ENCODE data around the gene TSPAN2. TPM values are rescaled to one million over a fixed set of nuclear protein-coding genes. Genes with fewer than 3 reads are reported as not detected.

The TSPAN2 gene
- total and polyA plus RNA-seq, 2 donors (not counting 3 experiments of a cell fraction or from before 2014, with no cell fraction given), result 1.5 to 5.0 TPM

DNA sequence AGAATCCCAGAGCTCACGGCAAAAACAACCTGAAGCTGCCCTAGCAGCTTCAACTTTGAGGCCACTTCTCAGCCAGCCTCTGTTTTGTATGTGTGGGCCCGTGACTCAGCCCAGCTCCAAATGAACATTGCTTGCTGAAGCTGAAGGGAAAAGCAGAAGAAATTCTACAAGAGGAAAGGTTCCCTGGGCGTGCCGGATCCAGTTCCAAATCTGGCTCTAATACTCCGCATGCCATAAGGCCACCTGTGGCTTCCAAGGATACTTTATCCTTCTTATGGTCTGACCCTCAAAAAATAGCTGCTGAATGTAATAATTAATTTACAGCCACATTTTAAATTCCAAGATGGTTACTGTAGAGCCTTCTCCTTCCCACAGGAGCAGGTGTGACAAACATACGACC lies 24.3 kb downstream of the TSPAN2 start:
- Histone ChIP-seq H3K27ac (ENCODE audit: insufficient read depth, low read depth, low read length) (no peak overlapping the region), H3K4me1 (ENCODE audit: control insufficient read depth, extremely low read depth, insufficient read depth, low read length) (peaks cover 19% of the 10 kb centered on the region), H2AFZ (ENCODE audit: low read depth, low read length) (no peak overlapping the region), H3K9ac (replicated peaks; ENCODE audit: extremely low read depth, insufficient read depth, low read length) (no peak overlapping the region), H3K4me3 (replicated peaks in 1 of 3; ENCODE audit: insufficient read depth in 1 of 3, low read depth in 1 of 3, low read length in 3 of 3) (no peak overlapping the region), H3K27me3 (ENCODE audit: control insufficient read depth in 2 of 2, insufficient read depth in 2 of 2, low read length in 2 of 2) (no peaks in the 10 kb centered on the region), H3K4me2 (ENCODE audit: insufficient read depth, low read length) (no peak overlapping the region), H3K79me2 (ENCODE audit: control insufficient read depth, insufficient read depth, low read length) (no peaks in the 10 kb centered on the region), H3K9me1 (replicated peaks; ENCODE audit: control insufficient read depth, extremely low read depth, insufficient read depth, low read length) (no peaks in the 10 kb centered on the region), H3K36me3 (ENCODE audit: control insufficient read depth in 2 of 2, extremely low read depth in 1 of 2, insufficient read depth in 2 of 2, low read length in 2 of 2) (no peaks in the 10 kb centered on the region), H3K9me3 (replicated peaks; ENCODE audit: control insufficient read depth, insufficient read depth, low read length) (no peaks in the 10 kb centered on the region), H4K20me1 (replicated peaks; ENCODE audit: control insufficient read depth, extremely low read depth, insufficient read depth, low read length) (no peaks in the 10 kb centered on the region)
- CTCF ChIA-PET, result interaction anchor here (0.7 to 1.9 kb wide), 7 partner anchors 8 to 73 kb away, joined by 3 to 6 read pairs (median 3); no protein-coding TSS in a partner anchor
- intact Hi-C loops (cut with micrococcal nuclease) (loop anchor here (10.0 kb wide), 2 partner anchors 310 to 390 kb away; partner anchors contain the start of genes CSDE1 and DENND2C), dilution Hi-C loops (cut with MboI; ENCODE audit: extremely low pct_ligation_motif_present, low sequenced_read_pairs) (no loop called here)
- FAIRE-seq, result no peak
- DNase-seq (ENCODE audit: low read depth, low spot score), result no peak
- POLR2A ChIA-PET, result no interaction called here
- BruUV-seq (replicated peaks), result no TSS peak
- no peak for TF ChIP-seq POLR2A (IDR thresholded peaks at IDR 0.05; ENCODE audit: low read depth, low read length)
- TF ChIP-seq MYC (IDR thresholded peaks at IDR 0.05; ENCODE audit: low read depth, low read length), result no peak
- no peak for TF ChIP-seq GATA2 (IDR thresholded peaks at IDR 0.05; ENCODE audit: insufficient read depth, insufficient read length, low read depth, low read length)
- TF ChIP-seq, protein P1, sequence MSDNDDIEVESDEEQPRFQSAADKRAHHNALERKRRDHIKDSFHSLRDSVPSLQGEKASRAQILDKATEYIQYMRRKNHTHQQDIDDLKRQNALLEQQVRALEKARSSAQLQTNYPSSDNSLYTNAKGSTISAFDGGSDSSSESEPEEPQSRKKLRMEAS (IDR thresholded peaks at IDR 0.05; ENCODE audit: insufficient read depth, insufficient read length), result no peak
- TF ChIP-seq POLR2AphosphoS5 (IDR thresholded peaks at IDR 0.05; ENCODE audit: insufficient read depth, low read depth, low read length), result no peak
- TF ChIP-seq FOS (IDR thresholded peaks at IDR 0.05; ENCODE audit: borderline replicate concordance, insufficient read depth, low read length), result no peak
- TF ChIP-seq, protein P2, sequence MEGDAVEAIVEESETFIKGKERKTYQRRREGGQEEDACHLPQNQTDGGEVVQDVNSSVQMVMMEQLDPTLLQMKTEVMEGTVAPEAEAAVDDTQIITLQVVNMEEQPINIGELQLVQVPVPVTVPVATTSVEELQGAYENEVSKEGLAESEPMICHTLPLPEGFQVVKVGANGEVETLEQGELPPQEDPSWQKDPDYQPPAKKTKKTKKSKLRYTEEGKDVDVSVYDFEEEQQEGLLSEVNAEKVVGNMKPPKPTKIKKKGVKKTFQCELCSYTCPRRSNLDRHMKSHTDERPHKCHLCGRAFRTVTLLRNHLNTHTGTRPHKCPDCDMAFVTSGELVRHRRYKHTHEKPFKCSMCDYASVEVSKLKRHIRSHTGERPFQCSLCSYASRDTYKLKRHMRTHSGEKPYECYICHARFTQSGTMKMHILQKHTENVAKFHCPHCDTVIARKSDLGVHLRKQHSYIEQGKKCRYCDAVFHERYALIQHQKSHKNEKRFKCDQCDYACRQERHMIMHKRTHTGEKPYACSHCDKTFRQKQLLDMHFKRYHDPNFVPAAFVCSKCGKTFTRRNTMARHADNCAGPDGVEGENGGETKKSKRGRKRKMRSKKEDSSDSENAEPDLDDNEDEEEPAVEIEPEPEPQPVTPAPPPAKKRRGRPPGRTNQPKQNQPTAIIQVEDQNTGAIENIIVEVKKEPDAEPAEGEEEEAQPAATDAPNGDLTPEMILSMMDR (IDR thresholded peaks at IDR 0.05; ENCODE audit: extremely low read depth in 1 of 2, insufficient read depth in 1 of 2, low read depth in 1 of 2, low read length in 2 of 2), result no peak
- no peak for TF ChIP-seq JUN (IDR thresholded peaks at IDR 0.05; ENCODE audit: borderline replicate concordance, insufficient read depth, insufficient read length, low read depth)
- TF ChIP-seq EZH2 (IDR thresholded peaks at IDR 0.05; ENCODE audit: borderline replicate concordance, low read depth, low read length, severe bottlenecking), result no peak

All from endothelial cell of umbilical vein (primary cell).